ENCODE results near the gene CACNA1B.

GRCh38 chr9:138010861-138011260, 133.3 kb downstream of the CACNA1B start:
- no peak for TF ChIP-seq CTCF (IDR thresholded peaks at IDR 0.05)
- no peak for TF ChIP-seq POLR2A (IDR thresholded peaks at IDR 0.05)
- no peak for TF ChIP-seq EP300 (IDR thresholded peaks at IDR 0.05)
